ENCODE data around the gene MYCBP. TPM values are rescaled to one million over a fixed set of nuclear protein-coding genes. Genes with fewer than 3 reads are reported as not detected.

MYCBP gene
- total and polyA plus RNA-seq, 9 donors: 6.2 to 15.3 (median 12.2) TPM

DNA sequence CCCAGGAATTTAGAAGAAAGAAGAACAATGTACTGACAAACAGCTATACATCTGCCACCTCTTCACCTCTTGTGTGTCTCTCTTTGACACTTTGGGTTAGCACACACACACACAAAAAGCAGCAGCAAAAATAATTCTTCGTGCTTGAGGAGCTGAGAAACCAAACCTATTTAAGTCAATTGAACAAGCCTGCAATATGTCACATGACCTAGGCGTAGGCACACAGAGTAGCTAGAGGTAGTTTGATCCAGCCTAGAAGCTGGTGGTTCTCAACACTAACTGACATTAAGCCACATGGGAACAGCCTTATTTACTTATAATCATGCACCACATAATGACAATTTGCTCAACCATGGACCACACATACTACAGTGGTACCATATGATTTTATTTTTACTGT, 45.8 kb downstream of the MYCBP start:
- Histone ChIP-seq H3K9me3 (no peaks in the 10 kb centered on the region), H3K36me3 (no peaks in the 10 kb centered on the region), H3K27ac (no peak overlapping the region), H3K4me3 (no peak overlapping the region), H3K4me1 (ENCODE audit: insufficient read depth) (no peaks in the 10 kb centered on the region), H3K27me3 (no peaks in the 10 kb centered on the region)
- intact Hi-C loops (cut with DNase I): no loop called here
- no peak for DNase-seq
- 70 to 81% (median 78%) methylated on average over 2 of the region's 2 CpGs for WGBS, 3 donors
- no peak for TF ChIP-seq EP300 (IDR thresholded peaks at IDR 0.05)
- TF ChIP-seq, protein P1, sequence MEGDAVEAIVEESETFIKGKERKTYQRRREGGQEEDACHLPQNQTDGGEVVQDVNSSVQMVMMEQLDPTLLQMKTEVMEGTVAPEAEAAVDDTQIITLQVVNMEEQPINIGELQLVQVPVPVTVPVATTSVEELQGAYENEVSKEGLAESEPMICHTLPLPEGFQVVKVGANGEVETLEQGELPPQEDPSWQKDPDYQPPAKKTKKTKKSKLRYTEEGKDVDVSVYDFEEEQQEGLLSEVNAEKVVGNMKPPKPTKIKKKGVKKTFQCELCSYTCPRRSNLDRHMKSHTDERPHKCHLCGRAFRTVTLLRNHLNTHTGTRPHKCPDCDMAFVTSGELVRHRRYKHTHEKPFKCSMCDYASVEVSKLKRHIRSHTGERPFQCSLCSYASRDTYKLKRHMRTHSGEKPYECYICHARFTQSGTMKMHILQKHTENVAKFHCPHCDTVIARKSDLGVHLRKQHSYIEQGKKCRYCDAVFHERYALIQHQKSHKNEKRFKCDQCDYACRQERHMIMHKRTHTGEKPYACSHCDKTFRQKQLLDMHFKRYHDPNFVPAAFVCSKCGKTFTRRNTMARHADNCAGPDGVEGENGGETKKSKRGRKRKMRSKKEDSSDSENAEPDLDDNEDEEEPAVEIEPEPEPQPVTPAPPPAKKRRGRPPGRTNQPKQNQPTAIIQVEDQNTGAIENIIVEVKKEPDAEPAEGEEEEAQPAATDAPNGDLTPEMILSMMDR (IDR thresholded peaks at IDR 0.05): no peak
- no peak for TF ChIP-seq POLR2A (IDR thresholded peaks at IDR 0.05)

DNA sequence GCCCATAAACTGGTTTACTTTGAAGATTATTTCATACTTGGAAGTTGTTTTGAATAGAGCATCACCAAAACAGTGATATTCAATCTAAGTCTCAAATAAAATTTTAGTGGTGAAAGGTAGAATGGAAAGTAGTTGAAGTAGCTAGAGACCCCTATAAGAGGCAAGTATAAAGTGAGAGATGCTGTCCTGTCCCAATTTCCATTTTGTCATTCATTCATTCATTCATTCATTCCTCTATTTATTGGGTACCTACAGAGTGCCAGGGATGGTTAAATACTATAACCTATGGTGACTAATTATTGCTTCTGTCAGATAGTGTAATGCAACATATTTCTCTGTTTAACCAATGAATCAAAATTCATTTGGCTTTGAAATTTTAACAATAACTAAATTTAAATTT, 46.3 kb downstream of the MYCBP start:
- TF ChIP-seq, protein P1 (IDR thresholded peaks at IDR 0.05): no peak
- no peak for TF ChIP-seq POLR2A (IDR thresholded peaks at IDR 0.05)
- TF ChIP-seq EP300 (IDR thresholded peaks at IDR 0.05): no peak

DNA sequence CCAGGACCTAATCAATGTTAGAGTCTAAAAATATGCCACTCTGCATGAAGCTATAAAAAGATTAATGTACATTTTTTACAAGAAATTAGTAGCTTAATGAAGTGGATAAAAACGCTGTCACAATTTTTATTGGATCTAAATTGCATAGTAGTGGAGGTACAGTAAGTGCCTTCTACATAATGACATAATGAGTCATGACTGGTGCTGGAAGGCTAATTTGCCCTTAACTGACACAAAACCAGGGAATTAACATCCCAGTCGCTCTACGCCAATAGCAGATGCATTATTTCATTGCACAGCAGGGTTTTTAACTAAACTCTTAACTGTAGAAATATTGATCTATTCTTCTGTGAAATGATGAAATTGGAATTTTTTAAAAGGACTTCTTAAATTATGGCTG, 46.9 kb downstream of the MYCBP start:
- Histone ChIP-seq H3K9me3 (no peaks in the 10 kb centered on the region), H3K27ac (no peak overlapping the region), H3K36me3 (no peaks in the 10 kb centered on the region), H3K4me1 (ENCODE audit: insufficient read depth) (no peaks in the 10 kb centered on the region), H3K27me3 (no peaks in the 10 kb centered on the region), H3K4me3 (no peak overlapping the region)
- 66 to 70% (median 68%) methylated on average over 3 of the region's 3 CpGs for WGBS, 3 donors
- intact Hi-C loops (cut with DNase I): no loop called here
- no peak for TF ChIP-seq EP300 (IDR thresholded peaks at IDR 0.05)
- TF ChIP-seq, protein P1 (IDR thresholded peaks at IDR 0.05): no peak
- no peak for TF ChIP-seq POLR2A (IDR thresholded peaks at IDR 0.05)
- no peak for DNase-seq

More for the DNA sequence above, 46.3 kb downstream of the MYCBP start:
- no peaks in the 10 kb centered on the region for H3K27me3 ChIP-seq
- H3K4me3 ChIP-seq: no peak overlapping the region
- H3K4me1 ChIP-seq (ENCODE audit: insufficient read depth): no peaks in the 10 kb centered on the region
- no peak overlapping the region for H3K27ac ChIP-seq
- DNase-seq: no peak
- H3K9me3 ChIP-seq: no peaks in the 10 kb centered on the region
- no peaks in the 10 kb centered on the region for H3K36me3 ChIP-seq
- intact Hi-C loops (cut with DNase I): no loop called here

DNA sequence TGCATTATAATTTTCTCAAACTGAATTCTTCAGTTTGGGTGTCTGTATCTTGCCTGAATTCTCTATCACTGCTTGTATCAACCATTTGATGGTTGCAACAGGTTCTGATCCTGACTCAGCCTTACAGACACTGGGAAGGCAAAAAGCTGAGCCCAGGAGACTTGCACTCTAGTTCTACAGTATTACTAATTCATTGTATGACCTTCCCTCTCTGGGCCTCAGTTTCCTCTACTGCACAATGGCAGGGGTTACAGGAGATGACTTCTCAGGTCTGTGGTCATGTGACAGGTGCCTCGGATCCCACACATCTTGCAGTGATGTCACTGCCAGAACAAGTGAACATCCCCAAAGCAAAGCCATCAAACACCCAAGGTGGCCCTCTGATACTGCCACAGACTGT, 52.3 kb downstream of the MYCBP start:
- 53 to 57% (median 55%) methylated on average over 1 of the region's 1 CpG for WGBS, 3 donors
- H3K27me3 ChIP-seq: no peaks in the 10 kb centered on the region
- H3K9me3 ChIP-seq: no peaks in the 10 kb centered on the region
- H3K4me3 ChIP-seq: no peak overlapping the region
- no peak for DNase-seq
- TF ChIP-seq, protein P1 (IDR thresholded peaks at IDR 0.05): no peak
- TF ChIP-seq POLR2A (IDR thresholded peaks at IDR 0.05) (no peak), EP300 (IDR thresholded peaks at IDR 0.05) (no peak)
- no peaks in the 10 kb centered on the region for H3K36me3 ChIP-seq
- intact Hi-C loops (cut with DNase I): no loop called here
- no peak overlapping the region for H3K27ac ChIP-seq
- H3K4me1 ChIP-seq (ENCODE audit: insufficient read depth): no peaks in the 10 kb centered on the region

DNA sequence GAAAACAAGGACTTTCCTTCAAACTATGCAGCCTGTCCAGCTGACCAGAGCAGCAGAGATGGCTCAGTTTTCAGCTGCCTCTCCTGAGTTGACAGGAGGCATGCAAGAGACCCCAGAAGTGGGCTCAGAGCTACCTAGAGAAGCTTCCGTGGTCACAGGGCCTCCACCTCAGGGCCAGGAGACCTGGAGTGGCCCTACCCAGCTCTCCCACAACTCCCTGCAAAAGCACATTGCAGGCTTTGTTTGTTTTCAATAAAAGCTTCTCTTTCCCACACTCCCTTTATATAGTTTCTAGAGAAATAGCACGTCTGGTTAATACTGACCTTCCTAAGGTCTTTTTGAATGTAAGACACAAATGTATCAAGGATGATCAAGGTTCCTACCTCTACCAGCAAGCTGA, 53.6 kb downstream of the MYCBP start:
- no peaks in the 10 kb centered on the region for H3K9me3 ChIP-seq
- intact Hi-C loops (cut with DNase I): no loop called here
- H3K4me3 ChIP-seq: no peak overlapping the region
- WGBS, 3 donors: 43 to 55% (median 52%) methylated on average over 2 of the region's 2 CpGs
- DNase-seq: no peak
- no peak overlapping the region for H3K27ac ChIP-seq
- TF ChIP-seq EP300 (IDR thresholded peaks at IDR 0.05) (no peak), POLR2A (IDR thresholded peaks at IDR 0.05) (no peak)
- TF ChIP-seq, protein P1 (IDR thresholded peaks at IDR 0.05): no peak
- no peaks in the 10 kb centered on the region for H3K36me3 ChIP-seq
- no peaks in the 10 kb centered on the region for H3K27me3 ChIP-seq
- no peaks in the 10 kb centered on the region for H3K4me1 ChIP-seq (ENCODE audit: insufficient read depth)

All from ovary (tissue), 9 donors.